Measurements from ENCODE around the gene BSN.
A peak's percentile ranks its signal among the peaks of the same experiment; 100 is the strongest.

BSN gene

DNA sequence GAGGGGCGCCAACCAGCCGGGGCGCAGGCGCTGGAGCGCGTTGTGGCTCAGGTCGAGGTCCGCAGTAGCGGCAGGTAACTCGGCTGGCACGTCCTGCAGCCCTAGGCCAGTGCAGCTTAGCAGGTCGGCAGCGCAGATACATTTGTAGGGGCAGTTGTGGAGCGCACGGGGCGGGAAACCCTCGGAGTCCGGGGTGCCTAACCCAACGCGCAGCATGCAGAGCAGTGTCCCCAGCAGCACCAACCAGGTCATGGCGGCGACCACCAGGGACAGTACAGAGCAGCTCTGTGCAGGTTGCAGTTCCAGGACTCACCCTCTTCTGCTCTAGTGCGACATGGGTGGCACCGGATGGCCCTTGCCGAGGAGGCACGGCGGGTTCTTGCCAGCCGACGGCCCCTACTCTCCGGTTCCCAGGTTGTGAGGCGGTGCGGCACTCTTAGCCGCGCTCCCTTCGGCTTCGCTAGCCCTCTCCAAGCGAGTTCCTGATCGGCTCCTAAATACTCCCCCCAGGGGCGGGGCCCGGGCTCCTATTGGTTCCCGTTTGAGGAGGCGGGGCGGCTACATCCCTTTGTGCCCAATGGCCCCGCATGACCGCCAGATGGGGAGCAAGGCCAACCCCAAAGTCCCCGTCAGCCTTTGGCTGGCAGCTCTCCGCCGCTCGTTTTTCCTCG, 165.1 kb downstream of the BSN start, which contains the start of gene AMIGO3:
AMIGO3 (minus strand) TSS at position 471 of the 671 bp plus-strand sequence; CDS start at position 252, 219 bp downstream.
- DNase-seq: peak; percentile 97
